Kidney capillary endothelial cell (primary cell): ENCODE measurements around the gene F12.
"Not testable (repeated sequence)": the region's sequence is repeated elsewhere in the genome, so short reads cannot be mapped to it uniquely, and the experiment has no call there.

ENCODE experiments used
- DNase-seq: peaks from one replicate; pipeline ENCODE4 v3.0.0-alpha.2; 2018; ENCODE audit warnings: low spot score

The F12 gene

DNA sequence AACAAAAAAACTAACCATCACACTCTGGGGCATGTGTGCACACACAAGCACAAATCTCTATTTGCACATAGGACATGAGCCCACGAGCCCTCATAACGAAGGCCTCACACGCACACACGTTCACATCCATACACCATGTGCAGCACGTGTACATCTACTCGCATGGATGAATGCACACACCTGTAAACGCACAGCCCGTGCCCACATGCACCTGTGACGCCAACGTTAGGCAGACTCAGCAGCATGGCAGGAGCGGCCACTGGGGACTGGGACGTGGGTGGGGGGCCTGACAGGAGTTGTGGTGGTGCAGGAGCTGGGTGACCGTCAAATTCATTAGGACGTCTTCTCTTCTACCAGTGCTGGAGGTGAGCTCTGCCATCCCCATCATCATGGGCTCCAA, 22.0 kb downstream of the F12 start:
- DNase-seq = no peak

DNA sequence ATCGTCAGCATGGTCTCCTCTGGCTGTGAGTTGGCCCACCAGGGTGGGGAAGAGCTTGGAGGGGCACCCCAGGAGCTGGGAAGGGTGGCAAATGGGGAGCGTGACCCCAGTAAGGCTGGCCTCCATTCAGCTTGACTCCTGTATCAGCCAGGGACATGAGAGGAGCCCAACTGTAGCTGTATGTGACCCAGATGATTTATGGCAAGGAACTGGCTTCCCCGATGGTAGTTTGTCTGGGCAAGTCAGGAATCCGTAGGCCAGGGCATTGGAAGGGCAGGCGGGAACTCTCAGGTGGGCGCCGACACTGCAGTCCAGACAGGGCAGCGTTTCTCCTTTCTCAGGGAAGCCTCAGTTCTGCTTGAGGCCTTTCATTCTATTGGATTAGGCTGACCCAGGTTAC, 22.8 kb downstream of the F12 start:
- no peak for DNase-seq

DNA sequence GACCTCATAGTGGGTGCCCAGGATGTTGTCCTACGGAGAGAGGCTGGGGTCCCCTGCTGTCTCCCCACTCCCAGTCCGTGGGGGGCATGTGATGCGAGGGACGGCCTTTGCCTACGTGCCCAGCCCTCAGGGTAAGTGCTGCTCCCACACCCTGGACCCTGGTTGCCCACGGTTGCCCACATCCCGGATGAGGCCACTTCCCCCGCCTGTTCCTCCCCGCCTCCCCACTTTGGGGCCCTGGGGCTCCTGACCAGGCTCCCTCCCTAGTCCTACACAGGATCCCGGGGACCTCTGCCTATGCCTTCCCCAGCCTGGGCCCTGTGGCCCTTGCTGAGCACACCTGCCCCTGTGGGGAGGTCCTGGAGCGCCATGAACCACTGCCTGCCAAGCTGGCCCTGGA, 23.6 kb downstream of the F12 start:
- DNase-seq = no peak

DNA sequence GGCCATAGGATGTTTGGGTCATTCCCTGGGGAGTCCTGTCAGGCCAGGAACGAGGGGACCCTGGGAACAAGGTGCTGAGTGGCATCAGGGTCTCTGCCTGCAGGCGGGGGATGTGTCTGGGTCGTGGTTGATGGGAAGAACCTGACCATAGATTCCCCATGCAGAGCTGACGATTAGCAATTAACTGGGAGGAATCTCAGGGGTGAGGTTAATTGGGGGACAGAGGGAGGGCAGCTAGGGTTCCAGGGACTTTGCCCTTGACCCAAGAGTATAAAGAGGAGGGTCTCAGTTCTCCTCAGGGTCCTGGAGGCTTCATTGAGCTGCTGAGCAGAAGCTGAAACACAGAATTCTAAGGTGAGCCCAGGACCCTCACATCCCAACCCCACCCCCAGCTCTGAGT, 25.2 kb downstream of the F12 start, which contains the start of gene SLC34A1:
Gene SLC34A1, plus strand, starts transcription at position 301 of the 400 bp plus-strand sequence. CDS start 1,308 bp downstream, outside the sequence.
- DNase-seq = no peak

DNA sequence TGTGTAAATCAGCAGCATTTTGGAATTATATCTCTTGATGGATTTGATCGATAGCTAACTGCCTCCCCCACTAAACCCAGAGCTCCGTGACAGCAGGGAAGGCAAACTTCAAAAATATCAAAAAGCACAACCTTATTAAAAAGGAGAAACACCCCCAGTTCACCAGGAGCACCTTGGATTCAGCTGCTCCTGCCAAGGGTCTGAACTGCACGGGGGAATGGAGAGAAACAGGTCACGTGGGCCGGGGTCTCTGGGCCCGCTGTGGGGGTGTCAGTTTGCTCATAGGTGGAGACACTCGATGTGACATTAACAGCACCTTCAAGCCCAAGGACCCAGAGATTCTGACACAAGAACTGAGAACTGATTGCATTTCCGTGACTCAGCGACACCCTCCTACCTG, 26.2 kb downstream of the F12 start:
- no peak for DNase-seq

DNA sequence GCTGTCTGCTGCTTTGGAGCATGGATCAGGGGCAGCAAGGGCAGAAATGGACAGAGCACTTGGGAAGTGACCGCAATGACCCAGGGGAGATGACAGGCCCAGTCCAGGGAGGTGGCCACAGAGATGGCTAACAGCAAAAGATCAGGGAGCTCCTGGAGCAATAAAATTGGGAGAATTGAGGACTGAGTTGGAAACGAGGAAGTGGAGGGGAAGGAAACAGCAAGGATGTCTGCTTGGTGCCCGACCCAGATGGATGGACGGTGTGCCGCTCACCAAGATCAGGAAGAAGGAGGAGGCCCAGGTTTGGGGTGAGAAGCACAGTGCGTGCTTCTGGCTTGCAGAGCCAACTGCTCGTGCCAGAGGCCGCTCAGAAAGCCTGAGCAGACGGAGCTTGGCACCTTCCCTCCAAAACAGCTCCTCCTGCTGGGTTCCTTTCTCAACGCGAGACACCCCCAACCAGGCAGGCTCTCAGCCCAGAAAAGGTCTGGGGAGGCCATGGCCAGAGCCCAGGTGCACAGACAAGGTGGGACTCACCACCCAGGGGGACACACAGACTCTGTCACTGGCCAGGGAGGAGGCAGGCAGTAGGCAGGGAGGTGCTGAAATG, 26.8 kb downstream of the F12 start:
- no peak for DNase-seq

DNA sequence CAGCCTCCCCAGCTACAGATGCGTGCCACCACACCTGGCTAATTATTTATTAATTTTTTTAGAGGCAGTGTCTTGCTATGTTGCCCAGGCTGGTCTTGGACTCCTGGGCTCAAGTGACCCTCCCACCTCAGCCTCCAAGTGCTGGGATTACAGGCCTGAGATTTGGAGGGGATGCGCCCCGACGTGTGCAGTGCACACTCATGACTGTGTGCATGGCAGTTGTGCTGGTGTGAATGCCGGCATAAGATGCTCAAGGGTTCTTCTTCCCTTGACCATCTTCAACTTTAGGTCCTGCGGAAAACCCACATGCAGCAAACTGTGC, 28.6 kb downstream of the F12 start:
- no peak for DNase-seq

DNA sequence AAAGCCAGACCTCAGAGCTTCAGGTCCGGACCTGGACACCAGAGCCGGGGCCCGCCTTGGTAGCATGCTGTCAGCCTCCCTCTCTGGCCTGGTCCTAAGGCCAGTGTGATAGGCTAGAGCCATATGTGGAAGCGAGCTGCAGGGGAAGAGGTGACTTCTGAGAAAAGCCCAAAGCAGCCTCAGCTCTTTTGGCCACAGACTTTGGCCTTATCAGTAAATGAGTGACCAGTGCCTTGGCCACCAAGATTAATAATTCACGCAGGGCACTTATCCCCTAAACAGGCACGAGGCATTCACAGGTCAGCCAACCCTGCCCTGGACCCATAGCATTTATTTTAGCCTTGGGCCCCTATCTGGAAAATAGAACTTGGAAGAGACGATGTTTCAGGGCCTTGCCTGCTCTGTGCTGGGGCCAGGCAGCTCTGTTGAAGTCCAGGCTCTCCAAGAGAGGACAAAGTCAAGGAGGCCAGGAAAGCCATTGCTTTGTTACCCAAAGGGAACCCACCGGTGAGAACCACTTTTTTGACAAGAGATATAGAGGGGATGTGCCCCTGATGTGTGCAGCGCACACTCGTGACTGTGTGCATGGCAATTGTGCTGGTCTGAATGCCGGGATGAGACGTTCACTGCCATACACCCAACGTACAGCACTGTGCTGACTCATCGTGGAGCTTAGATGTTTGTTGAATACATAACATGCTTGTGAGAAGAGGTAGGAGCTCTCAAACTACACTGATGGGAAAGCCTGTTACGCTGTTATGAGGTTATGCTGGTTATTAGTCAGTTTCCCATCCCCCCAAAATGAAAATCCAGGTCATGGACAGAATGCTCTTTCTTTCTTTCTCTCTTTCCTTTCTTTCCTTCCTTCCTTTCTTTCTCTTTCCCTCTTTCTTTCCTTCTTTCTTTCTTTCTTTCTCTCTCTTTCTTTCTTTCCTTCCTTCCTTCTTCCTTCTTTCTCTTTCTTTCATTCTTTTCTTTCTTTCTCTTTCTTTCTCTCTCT, 30.2 kb downstream of the F12 start:
- no peak for DNase-seq

DNA sequence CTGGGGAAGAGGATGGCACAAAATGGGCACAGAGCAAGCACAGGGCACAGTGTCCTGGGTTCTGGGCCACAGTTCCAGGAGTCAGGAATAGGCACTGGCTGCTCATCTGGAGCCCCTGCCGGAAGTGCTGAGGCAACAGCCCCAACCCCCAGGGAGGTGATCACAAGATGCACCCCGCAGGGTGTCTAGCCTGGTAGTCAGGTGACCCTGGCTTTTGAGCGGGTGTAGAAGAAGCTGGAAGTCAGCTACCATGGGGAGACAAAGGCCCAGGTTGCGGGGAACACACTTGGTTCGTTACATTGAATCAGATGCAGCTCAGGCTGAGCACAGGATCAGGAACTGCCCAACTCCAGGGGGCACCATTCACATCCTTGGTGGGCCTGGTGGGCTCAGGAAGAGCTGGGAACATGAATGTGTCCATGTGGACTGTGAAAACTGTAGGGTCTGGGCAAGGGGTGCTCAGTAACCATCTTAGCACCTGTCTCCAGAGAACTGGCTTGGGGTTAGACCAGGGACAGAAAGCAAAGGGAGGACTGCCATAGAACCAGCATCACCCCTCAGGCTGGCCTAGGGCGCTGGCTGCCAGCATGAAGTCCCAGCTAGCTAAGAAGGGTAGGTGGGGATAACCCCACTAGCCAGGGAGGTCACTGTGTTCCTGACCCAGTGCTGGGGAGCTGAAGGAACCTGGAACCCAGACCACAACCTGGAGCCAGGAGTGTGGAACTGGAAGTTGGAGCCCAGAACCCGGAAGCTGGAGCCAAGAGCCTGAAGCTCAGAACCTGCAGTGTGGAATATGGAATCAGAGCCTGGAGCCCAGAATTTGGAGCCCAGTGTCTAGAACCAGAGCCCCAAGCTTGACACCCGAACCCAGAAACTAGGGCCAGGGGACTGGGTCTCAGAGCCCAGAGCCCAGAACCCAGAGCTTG, 31.2 kb downstream of the F12 start:
- no peak for DNase-seq

DNA sequence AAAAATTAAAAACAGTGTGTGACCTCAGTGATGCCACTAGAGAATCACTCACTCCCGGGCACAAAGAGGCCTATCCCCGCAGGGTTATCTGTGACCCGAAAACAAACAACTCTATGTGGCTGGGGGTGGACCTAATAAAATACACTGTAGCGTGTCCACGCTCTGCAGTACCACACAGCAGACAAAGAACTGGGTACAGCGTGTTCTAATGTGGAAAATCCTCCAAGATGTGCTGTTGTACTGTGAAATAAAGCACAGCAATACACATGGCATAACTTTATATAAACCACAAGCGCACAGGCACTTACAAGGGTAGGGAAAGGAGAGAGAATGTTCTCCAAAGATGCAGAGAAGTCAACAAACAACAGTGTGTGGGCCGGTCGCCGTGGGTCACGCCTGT, 33.3 kb downstream of the F12 start:
- DNase-seq = no peak

DNA sequence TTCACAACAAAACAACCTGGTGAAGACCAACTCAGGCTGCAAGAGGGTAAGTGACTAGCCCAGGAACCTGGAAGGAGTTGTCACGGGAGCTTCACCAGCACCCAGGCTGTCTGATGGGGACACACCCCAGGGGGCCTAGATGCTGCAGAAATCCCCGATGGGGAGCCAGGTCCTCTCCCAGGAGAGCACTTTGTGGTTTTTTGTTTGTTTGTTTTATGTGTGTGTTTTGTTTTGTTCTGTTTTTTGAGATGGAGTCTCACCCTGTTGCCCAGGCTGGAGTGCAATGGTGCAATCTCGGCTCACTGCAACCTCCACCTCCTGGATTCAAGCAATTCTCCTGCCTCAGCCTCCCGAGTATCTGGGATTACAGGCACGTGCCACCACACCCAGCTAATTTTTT, 33.8 kb downstream of the F12 start:
- DNase-seq = not testable (repeated sequence)

DNA sequence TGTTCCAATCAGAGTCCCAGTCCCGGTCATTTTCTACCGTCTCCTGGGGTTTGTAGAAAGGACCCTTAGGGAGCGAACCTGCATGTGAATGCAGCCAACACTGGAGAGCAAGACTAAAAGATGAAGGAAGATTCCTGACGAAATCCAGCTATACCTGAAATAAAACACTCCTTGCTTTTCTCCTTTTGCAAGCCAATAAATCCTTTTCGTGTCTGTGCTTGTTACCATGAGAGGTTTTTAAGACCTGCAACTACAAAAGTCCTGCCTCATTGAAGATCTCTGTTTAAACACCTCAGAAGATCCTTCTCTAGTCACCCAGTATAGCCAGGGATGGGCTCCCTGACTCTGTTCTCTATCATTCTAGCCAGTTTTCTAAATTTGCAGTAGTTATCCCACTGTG, 35.2 kb downstream of the F12 start:
- DNase-seq = no peak

DNA sequence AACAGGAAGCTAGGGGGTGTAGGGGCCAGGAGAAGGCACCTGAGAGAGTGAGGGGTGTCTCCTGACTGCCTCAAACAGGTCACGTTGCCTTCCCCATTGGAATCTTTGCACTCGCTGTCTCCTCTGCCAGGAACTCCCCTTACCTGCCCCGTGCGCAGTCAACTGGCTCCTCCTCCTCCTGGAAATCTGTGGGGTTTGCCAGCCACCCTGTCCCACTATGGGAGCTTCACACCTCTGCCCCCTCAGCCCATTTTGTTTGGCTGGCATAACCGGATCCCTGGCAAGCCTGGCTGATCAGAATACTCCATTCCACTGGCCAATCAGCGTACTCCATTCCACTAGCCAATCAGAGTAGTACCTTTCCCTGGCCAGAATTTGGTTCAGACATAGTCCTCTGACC, 35.6 kb downstream of the F12 start:
- no peak for DNase-seq

DNA sequence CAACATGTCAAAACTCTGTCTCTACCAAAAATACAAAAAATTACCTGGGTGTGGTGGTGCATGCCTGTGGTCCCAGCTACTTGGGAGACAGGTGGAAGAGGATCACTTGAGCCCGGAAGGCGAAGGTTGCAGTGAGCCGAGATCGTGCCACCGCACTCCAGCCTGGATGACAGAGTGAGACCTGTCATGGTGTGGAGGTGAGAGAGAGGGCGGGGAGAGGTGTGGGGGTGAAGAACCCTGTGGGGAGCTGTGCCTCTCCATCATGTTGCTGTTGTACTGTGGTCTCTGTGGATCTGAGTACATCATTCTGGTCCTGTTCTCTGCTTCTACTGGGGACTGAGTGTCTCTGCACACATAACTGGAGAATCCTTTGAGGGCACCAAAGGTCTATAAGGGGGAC, 36.5 kb downstream of the F12 start:
- DNase-seq = no peak

DNA sequence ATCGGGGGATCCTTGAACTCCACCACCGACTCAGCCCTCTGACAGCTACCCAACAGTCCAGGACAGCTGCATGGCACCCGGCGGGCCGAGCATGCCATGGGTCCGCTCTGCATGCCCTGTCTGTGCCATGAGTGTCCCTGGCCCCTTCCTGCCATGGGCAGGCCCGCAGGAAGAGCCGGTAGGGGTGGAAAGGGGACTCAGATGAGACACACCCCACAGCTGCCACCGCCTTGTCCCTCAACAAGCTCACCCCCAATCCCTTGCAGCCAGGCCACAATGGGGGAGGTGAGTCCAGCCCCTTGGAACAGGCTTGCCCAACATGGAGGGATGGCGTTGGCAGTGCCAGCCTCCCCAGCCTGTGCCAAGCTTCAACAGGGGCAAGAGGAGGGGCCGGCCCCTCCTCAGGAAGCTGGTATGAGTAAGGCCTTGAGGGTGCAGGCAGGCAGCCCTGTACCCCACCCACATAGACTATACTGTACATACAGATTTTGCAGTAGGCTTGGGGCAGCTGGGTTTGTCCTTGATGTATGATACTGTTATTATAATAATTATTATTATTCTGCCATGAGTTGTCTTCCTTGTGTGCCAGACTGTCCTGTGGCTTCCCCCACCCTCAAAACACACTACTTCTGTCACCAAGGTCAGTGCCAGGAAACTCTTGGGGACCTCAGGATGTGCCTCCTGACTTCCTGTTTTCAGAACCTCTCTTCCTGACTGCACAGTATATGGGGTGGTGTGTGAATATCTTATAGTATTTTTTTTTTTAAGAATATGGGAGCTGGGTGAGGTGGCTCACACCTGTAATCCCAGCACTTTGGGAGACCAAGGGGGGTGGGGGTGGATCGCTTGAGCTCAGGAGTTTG, 37.1 kb downstream of the F12 start:
- DNase-seq = no peak

DNA sequence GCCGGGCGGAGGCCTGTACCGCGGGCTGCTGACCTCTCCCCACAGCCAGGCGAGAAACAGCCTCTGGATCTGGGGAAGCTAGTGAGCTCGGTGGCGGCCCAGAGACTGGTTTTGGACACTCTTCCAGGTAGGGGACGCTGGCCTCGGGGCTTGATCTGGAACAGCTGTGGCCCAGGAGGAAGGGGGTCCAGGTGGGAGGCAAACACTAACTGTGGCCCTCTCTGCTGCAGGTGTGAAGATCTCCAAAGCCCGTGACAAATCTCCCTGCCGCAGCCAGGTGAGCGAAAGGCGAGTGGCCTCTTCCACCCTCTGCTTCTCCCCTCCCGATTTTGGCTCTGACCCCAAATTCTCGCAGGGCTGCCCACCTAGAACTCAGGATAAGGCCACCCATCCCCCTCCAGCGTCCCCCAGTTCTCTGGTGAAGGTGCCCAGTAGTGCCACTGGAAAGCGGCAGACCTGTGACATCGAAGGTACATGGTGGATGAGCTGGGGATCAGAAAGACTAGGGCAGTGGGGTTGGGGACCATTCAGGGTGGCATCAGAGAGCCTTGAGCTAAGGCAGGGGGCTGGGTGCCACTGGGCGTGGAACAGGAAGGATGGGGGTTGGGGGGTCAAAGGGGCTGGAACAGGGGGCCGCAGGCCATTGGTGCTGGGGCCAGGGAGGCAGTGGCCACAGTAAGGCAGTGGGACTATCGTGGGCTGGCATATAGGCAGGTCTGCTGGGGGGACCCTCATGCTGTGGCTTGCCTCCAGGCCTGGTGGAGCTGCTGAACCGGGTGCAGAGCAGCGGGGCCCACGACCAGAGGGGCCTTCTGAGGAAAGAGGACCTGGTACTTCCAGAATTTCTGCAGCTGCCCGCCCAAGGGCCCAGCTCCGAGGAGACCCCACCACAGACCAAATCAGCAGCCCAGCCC, 38.0 kb downstream of the F12 start:
- DNase-seq = no peak

DNA sequence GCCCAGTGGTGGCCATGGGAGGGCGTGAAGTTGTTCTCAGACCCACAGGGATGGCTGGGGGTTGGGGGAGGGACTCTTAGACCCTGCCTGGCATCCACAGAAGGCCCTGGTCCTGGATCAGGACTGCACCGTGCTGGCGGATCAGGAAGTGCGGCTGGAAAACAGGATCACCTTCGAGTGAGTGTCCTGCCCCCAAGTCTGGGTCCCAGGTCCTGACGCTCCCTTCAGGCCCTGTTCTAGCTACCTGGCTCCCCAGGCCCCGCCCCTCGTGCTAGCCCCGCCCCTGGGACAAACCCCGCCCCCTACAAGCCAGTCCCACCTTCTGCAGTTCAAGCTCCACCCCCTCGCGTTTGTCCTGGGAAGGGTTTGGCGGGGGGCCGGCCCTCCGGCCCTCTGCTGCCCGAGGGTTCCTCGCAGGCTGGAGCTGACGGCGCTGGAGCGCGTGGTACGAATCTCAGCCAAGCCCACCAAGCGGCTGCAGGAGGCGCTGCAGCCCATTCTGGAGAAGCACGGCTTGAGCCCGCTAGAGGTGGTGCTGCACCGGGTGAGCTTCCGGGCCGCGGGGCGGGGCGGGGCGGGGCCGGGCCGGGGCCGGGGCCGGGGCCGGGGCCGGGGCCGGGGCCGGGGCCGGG, 38.8 kb downstream of the F12 start:
- peak; percentile 72 for DNase-seq

DNA sequence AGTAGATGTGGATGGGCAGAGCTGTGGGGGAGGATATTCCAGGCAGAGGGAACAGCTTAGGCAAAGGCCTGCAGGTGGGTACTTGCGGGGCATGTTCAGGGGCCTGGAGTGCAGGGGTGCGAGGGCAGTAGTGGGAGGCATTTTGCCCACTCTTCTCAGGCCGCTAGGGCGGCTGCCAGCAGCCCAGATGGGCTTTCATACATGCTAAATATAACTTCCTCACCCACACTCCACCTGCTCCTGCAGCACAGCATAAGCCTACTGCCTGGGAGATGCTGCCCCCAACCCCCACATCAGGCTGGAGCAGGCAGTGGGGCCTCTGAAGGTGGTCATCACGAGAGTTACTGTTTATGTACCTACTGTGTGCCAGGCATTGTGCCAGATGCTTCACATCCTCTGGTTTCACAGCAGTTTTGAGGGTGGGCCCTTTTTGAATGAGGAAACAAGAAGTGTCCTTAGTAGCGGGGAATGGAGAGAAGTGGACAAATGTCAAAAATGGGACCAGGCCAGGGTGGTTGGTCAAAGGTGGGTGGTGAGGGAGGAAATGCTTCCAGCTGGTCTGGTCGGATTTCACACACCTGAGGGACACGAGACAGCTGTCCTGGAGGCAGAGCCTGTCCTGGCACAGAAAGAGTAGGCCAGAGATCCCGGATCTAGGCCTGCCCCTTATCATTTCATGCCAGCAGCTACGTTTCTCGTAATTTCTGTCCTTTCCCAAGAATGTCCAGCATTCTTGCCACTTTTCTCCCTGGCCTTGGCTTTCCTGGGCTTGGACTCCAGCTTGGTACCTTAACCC, 39.5 kb downstream of the F12 start:
- no peak for DNase-seq
